K562 (cell line): ENCODE results near the gene HPCAL1. TPM values are rescaled to one million over a fixed set of nuclear protein-coding genes. Genes with fewer than 3 reads are reported as not detected.
A peak's percentile ranks its signal among the peaks of the same experiment; 100 is the strongest.

ENCODE experiments used
- ASH1L ChIP-seq: fragments of 450-650 bp; IDR thresholded peaks from 2 replicates; pipeline ENCODE4 v1.6.1; 2018; ENCODE audit warnings: borderline replicate concordance, mild to moderate bottlenecking, low read depth; ENCODE audit not compliant: partially characterized antibody
- ATF3 ChIP-seq, 2 experiments: fragments of 450-650 bp in 1 of 2; sonication (generic) in 1 of 2; formaldehyde crosslinking in 1 of 2; IDR thresholded peaks in 1 of 2; conservative IDR thresholded peaks in 1 of 2; 2 replicates each; pipeline versions ENCODE4 v1.6.1 to v1.8.1; 2016 to 2023; ENCODE audit warnings: mild to moderate bottlenecking in 2 of 2, moderate library complexity in 2 of 2, inconsistent platforms in 1 of 2, missing genetic modification reagents in 1 of 2
- ELF4 ChIP-seq: fragments of 450-650 bp; formaldehyde crosslinking; IDR thresholded peaks from 2 replicates; pipeline ENCODE4 v1.4.0; 2022; ENCODE audit warnings: missing genetic modification characterization
- GTF3C2 ChIP-seq: IDR thresholded peaks from 3 replicates; pipeline ENCODE4 v1.6.1; 2011; ENCODE audit warnings: borderline replicate concordance, mild to moderate bottlenecking, moderate library complexity; ENCODE audit not compliant: insufficient read length; ENCODE audit errors: extremely low read depth
- KDM4B ChIP-seq, 2 experiments: fragments of 450-650 bp in 1 of 2; sonication (generic) in 1 of 2; IDR thresholded peaks; 2 replicates each; pipeline ENCODE4 v1.6.1; 2016 to 2017; ENCODE audit warnings: borderline replicate concordance in 2 of 2, antibody characterized with exemption in 1 of 2, low read depth in 1 of 2, mild to moderate bottlenecking in 1 of 2
- NKRF ChIP-seq: fragments of 450-650 bp; IDR thresholded peaks from 2 replicates; pipeline ENCODE4 v1.6.1; 2016; ENCODE audit warnings: borderline replicate concordance
- RBBP5 ChIP-seq: fragments of 200-600 bp; sonication (generic); IDR thresholded peaks from 2 replicates; pipeline ENCODE4 v1.6.1; 2012; ENCODE audit warnings: borderline replicate concordance, mild to moderate bottlenecking, low read length, control low read depth, inconsistent platforms; ENCODE audit not compliant: insufficient read depth, poor library complexity, severe bottlenecking
- SMAD2 ChIP-seq: fragments of 150-350 bp; IDR thresholded peaks from 2 replicates; pipeline ENCODE4 v1.6.1; 2014; ENCODE audit warnings: low read depth, mild to moderate bottlenecking, low read length
- TFAM ChIP-seq: fragments of 250-450 bp; sonication (Bioruptor Pico); conservative IDR thresholded peaks from 2 replicates; pipeline ENCODE4 v1.5.0; 2021; ENCODE audit warnings: mild to moderate bottlenecking, moderate library complexity
- ZNF311 ChIP-seq: fragments of 250-450 bp; sonication (Bioruptor Pico); IDR thresholded peaks from 2 replicates; pipeline ENCODE4 v1.4.0; 2020; ENCODE audit warnings: mild to moderate bottlenecking, moderate library complexity
- ZNF395 ChIP-seq: fragments of 200-800 bp; sonication (Bioruptor generic); IDR thresholded peaks from 2 replicates; pipeline ENCODE4 v1.6.1; 2017; ENCODE audit warnings: missing genetic modification characterization, missing compliant biosample characterization
- ZNF584 ChIP-seq: fragments of 200-800 bp; sonication (Bioruptor generic); IDR thresholded peaks from 2 replicates; pipeline ENCODE4 v1.6.1; 2016; ENCODE audit warnings: low read depth, mild to moderate bottlenecking, missing genetic modification characterization, missing compliant biosample characterization
- polyA plus RNA-seq, 8 experiments: library from polyadenylated mRNA; depleted of rRNA in 4 of 8; stranded (reverse) in 5 of 8; unstranded in 3 of 8; fragments of >200 nt; fragmentation: Nextera tagmentation in 2 of 8; fragmentation: Illumina TruSeq in 1 of 8; extraction: Ambion mirVana in 2 of 8; extraction: Trizol in 1 of 8; gene quantifications; 2 replicates each; pipeline versions ENCODE4 v1.2.1 to v1.2.3, GENCODE V29; 2011 to 2014; ENCODE audit warnings: inconsistent platforms in 1 of 8, missing spikeins in 1 of 8
- total RNA-seq, 7 experiments: library from RNA; depleted of rRNA in 6 of 7; stranded (reverse); fragments of >200 nt in 6 of 7; fragmentation: Illumina TruSeq in 2 of 7; extraction: Trizol in 2 of 7; gene quantifications; 2 replicates each; pipeline versions ENCODE4 v1.2.1 to v1.2.3, GENCODE V29; 2011 to 2021; ENCODE audit warnings: low replicate concordance in 1 of 7
- TF ChIP-seq, protein P1 (sequence below): fragments of 250-450 bp; sonication (Bioruptor Pico); IDR thresholded peaks from 2 replicates; pipeline ENCODE4 v1.4.0; 2020; ENCODE audit warnings: mild to moderate bottlenecking, moderate library complexity, borderline replicate concordance

Gene HPCAL1
- total and polyA plus RNA-seq, 9 of the 15 experiments (the other 6 are each of a cell fraction or from before 2014, with no cell fraction given) = 2.7 to 65.5 (median 23.9) TPM

GRCh38 chr2:10283106-10284062, 19.3 kb upstream of the HPCAL1 start (continued):
- TF ChIP-seq, protein P1, sequence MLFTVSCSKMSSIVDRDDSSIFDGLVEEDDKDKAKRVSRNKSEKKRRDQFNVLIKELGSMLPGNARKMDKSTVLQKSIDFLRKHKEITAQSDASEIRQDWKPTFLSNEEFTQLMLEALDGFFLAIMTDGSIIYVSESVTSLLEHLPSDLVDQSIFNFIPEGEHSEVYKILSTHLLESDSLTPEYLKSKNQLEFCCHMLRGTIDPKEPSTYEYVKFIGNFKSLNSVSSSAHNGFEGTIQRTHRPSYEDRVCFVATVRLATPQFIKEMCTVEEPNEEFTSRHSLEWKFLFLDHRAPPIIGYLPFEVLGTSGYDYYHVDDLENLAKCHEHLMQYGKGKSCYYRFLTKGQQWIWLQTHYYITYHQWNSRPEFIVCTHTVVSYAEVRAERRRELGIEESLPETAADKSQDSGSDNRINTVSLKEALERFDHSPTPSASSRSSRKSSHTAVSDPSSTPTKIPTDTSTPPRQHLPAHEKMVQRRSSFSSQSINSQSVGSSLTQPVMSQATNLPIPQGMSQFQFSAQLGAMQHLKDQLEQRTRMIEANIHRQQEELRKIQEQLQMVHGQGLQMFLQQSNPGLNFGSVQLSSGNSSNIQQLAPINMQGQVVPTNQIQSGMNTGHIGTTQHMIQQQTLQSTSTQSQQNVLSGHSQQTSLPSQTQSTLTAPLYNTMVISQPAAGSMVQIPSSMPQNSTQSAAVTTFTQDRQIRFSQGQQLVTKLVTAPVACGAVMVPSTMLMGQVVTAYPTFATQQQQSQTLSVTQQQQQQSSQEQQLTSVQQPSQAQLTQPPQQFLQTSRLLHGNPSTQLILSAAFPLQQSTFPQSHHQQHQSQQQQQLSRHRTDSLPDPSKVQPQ (CRISPR knock-in tag) = no peak
- no peak for TF ChIP-seq TFAM (CRISPR knock-in tag)
- 0 out of 2 replicates have a peak, but pooled peaks have one; percentile 11 for TF ChIP-seq ELF4
- TF ChIP-seq ZNF395 = peak; percentile 82
- no peak for TF ChIP-seq ASH1L
- TF ChIP-seq RBBP5 = peak; percentile 51
- no peak for TF ChIP-seq SMAD2
- TF ChIP-seq KDM4B (IDR thresholded peaks at IDR 0.05; ENCODE audit: borderline replicate concordance in 2 of 2, low read depth in 1 of 2) = no peak
- TF ChIP-seq ZNF311 = no peak
- TF ChIP-seq NKRF = no peak
- no peak for TF ChIP-seq GTF3C2
- TF ChIP-seq ATF3 (IDR thresholded peaks at IDR 0.05) = peak; percentile 87
- no peak for TF ChIP-seq ATF3 (CRISPR knock-in tag; conservative IDR thresholded peaks at IDR 0.05)
- peak; percentile 70 for TF ChIP-seq ZNF584 (CRISPR knock-in tag)
